IMR-90 (cell line): ENCODE results near the gene CCDC185. TPM values are rescaled to one million over a fixed set of nuclear protein-coding genes. Genes with fewer than 3 reads are reported as not detected.

Experiments used
- ATAC-seq: fragments of 200-7000 bp; cut with Tn5 transposase; 2 replicates; pipeline ENCODE4 v1.9.1; 2020; ENCODE audit warnings: low read depth, mild to moderate bottlenecking, moderate library complexity
- BruUV-seq: library from RNA; stranded (reverse); fragments of 400-500 nt; replicated peaks from 2 replicates; lab custom pipeline; 2021; lab: Mats Ljungman, UMichigan
- CTCF ChIA-PET: fragments of 300-600 bp; formaldehyde crosslinking; extraction: SDS; loops from one replicate; lab custom pipeline; 2021; ENCODE audit warnings: antibody characterized with exemption; lab: Yijun Ruan, JAX
- POLR2A ChIA-PET: fragments of 300-600 bp; sonication (Branson Sonifier 250); formaldehyde crosslinking; loops from one replicate; lab custom pipeline; 2022; ENCODE audit warnings: antibody characterized with exemption; ENCODE audit not compliant: unreplicated experiment; lab: Charles Lee
- DNase-seq: peaks from one replicate; pipeline ENCODE4 v3.0.0; 2013
- H2AFZ ChIP-seq: replicated peaks from 2 replicates; pipeline ENCODE3; 2013; ENCODE audit warnings: low read length, mild to moderate bottlenecking; ENCODE audit not compliant: poor library complexity
- H2AK5ac ChIP-seq: 2 replicates; pipeline ENCODE4 v1.6.1; 2013; ENCODE audit warnings: low read depth, low read length, inconsistent platforms
- H2AK9ac ChIP-seq: replicated peaks from 2 replicates; pipeline ENCODE3; 2013; ENCODE audit warnings: mild to moderate bottlenecking, low read depth, low read length, moderate library complexity; ENCODE audit not compliant: poor library complexity
- H2BK120ac ChIP-seq: 2 replicates; pipeline ENCODE4 v1.6.1; 2013; ENCODE audit warnings: low read depth, low read length, inconsistent platforms
- H2BK15ac ChIP-seq: 3 replicates; pipeline ENCODE4 v1.6.1; 2013; ENCODE audit warnings: low read depth, low read length, inconsistent platforms
- H2BK20ac ChIP-seq: 2 replicates; pipeline ENCODE4 v1.6.1; 2013; ENCODE audit warnings: low read depth, mild to moderate bottlenecking, inconsistent platforms, low read length, moderate library complexity
- H2BK5ac ChIP-seq: 2 replicates; pipeline ENCODE4 v1.6.1; 2013; ENCODE audit warnings: mild to moderate bottlenecking, low read depth, low read length, inconsistent platforms; ENCODE audit not compliant: poor library complexity, severe bottlenecking
- H3K14ac ChIP-seq: replicated peaks from 2 replicates; pipeline ENCODE4 v1.6.1; 2013; ENCODE audit warnings: low read depth, low read length, inconsistent platforms
- H3K18ac ChIP-seq: 2 replicates; pipeline ENCODE4 v1.6.1; 2013; ENCODE audit warnings: low read depth, low read length, control low read depth
- H3K23ac ChIP-seq: 2 replicates; pipeline ENCODE4 v1.6.1; 2013; ENCODE audit warnings: low read depth, low read length, inconsistent platforms
- H3K27ac ChIP-seq: 2 replicates; pipeline ENCODE4 v1.5.1; 2013; ENCODE audit warnings: mild to moderate bottlenecking, control low read depth, low read length; ENCODE audit not compliant: insufficient read depth
- H3K27me3 ChIP-seq: 2 replicates; pipeline ENCODE4 v1.6.1; 2013; ENCODE audit warnings: low read length; ENCODE audit not compliant: control insufficient read depth, insufficient read depth
- H3K36me3 ChIP-seq: 2 replicates; pipeline ENCODE4 v1.6.1; 2013; ENCODE audit warnings: low read length, mixed read lengths; ENCODE audit not compliant: control insufficient read depth, insufficient read depth
- H3K4ac ChIP-seq: 2 replicates; pipeline ENCODE4 v1.6.1; 2013; ENCODE audit warnings: low read depth, low read length, inconsistent platforms
- H3K4me1 ChIP-seq: 2 replicates; pipeline ENCODE4 v1.6.1; 2013; ENCODE audit warnings: low read length, mixed read lengths; ENCODE audit not compliant: control insufficient read depth, insufficient read depth
- H3K4me2 ChIP-seq: 2 replicates; pipeline ENCODE4 v1.6.1; 2013; ENCODE audit warnings: low read depth, mild to moderate bottlenecking, control low read depth, low read length, moderate library complexity
- H3K4me3 ChIP-seq: 2 replicates; pipeline ENCODE4 v1.5.1; 2013; ENCODE audit warnings: low read depth, mild to moderate bottlenecking, control low read depth, low read length, moderate library complexity; ENCODE audit not compliant: insufficient read depth
- H3K56ac ChIP-seq: 2 replicates; pipeline ENCODE4 v1.6.1; 2013; ENCODE audit warnings: low read length, inconsistent platforms; ENCODE audit not compliant: insufficient read depth; ENCODE audit errors: extremely low read depth
- H3K79me1 ChIP-seq, 2 experiments: 2 replicates each; pipeline ENCODE4 v1.6.1; 2013; ENCODE audit warnings: low read length in 2 of 2, inconsistent platforms in 1 of 2, low read depth in 1 of 2
- H3K9ac ChIP-seq: 2 replicates; pipeline ENCODE4 v1.6.1; 2013; ENCODE audit warnings: low read depth, low read length, control low read depth
- H3K9me1 ChIP-seq: 2 replicates; pipeline ENCODE4 v1.6.1; 2013; ENCODE audit warnings: low read length, inconsistent platforms; ENCODE audit not compliant: insufficient read depth
- H3K9me3 ChIP-seq: 2 replicates; pipeline ENCODE4 v1.6.1; 2013; ENCODE audit warnings: low read length; ENCODE audit not compliant: control insufficient read depth, insufficient read depth
- H4K20me1 ChIP-seq: 2 replicates; pipeline ENCODE4 v1.6.1; 2013; ENCODE audit warnings: low read length, inconsistent platforms; ENCODE audit not compliant: insufficient read depth
- H4K5ac ChIP-seq: 2 replicates; pipeline ENCODE4 v1.6.1; 2013; ENCODE audit warnings: mild to moderate bottlenecking, low read depth, low read length, control low read depth
- H4K8ac ChIP-seq, 2 experiments: 2 replicates each; pipeline ENCODE4 v1.6.1; 2013; ENCODE audit warnings: low read depth in 2 of 2, low read length in 2 of 2, control low read depth in 1 of 2, inconsistent platforms in 1 of 2
- H4K91ac ChIP-seq: 2 replicates; pipeline ENCODE4 v1.6.1; 2013; ENCODE audit warnings: low read depth, low read length, inconsistent platforms; ENCODE audit not compliant: insufficient read depth
- CEBPB ChIP-seq: IDR thresholded peaks from 2 replicates; pipeline ENCODE4 v1.6.1; 2012; ENCODE audit warnings: low read depth, low read length, improper control_type of control experiment
- CHD1 ChIP-seq: IDR thresholded peaks from 2 replicates; pipeline ENCODE4 v1.6.1; 2012; ENCODE audit warnings: low read depth, low read length, improper control_type of control experiment
- ELK1 ChIP-seq: fragments of 150-350 bp; IDR thresholded peaks from 2 replicates; pipeline ENCODE4 v1.6.1; 2016; ENCODE audit warnings: low read depth, mild to moderate bottlenecking, low read length, moderate library complexity, borderline replicate concordance
- RAD21 ChIP-seq: IDR thresholded peaks from 2 replicates; pipeline ENCODE4 v1.6.1; 2012; ENCODE audit warnings: low read length, improper control_type of control experiment
- RCOR1 ChIP-seq: IDR thresholded peaks from 2 replicates; pipeline ENCODE4 v1.6.1; 2012; ENCODE audit warnings: mild to moderate bottlenecking, low read length, improper control_type of control experiment; ENCODE audit not compliant: insufficient replicate concordance
- RFX5 ChIP-seq: IDR thresholded peaks from 2 replicates; pipeline ENCODE4 v1.8.0; 2012; ENCODE audit warnings: low read depth, mild to moderate bottlenecking, low read length, moderate library complexity
- USF2 ChIP-seq: fragments of 150-350 bp; IDR thresholded peaks from 2 replicates; pipeline ENCODE4 v1.6.1; 2017; ENCODE audit warnings: mild to moderate bottlenecking, antibody characterized with exemption, low read length, low read depth
- WGBS, 2 experiments: methylation state at CpG; one replicate each; pipeline versions ENCODE4 v1.1.5 to v1.1.7; 2013; ENCODE audit warnings: missing lambda C conversion rate in 2 of 2; ENCODE audit not compliant: insufficient read length in 1 of 2; ENCODE audit errors: extremely low coverage in 2 of 2; 5-methylcytosine and 5-hydroxymethylcytosine counted together
- dilution Hi-C: fragments of 300-500 bp; cut with HindIII; formaldehyde crosslinking; loops from one replicate; pipeline ENCODE4 v1.14.3; 2018; ENCODE audit warnings: low sequenced_read_pairs; ENCODE audit not compliant: unreplicated experiment
- in situ Hi-C: fragments of 300-500 bp; cut with MboI; formaldehyde crosslinking; loops from 3 replicates; pipeline ENCODE4 v1.14.3; 2019; ENCODE audit warnings: low sequenced_read_pairs, inconsistent platforms, mixed read lengths
- intact Hi-C: fragments of 100-400 bp; cut with micrococcal nuclease; formaldehyde crosslinking; loops from 2 replicates; pipeline ENCODE4 v1.10.0; 2022
- polyA plus RNA-seq, 3 experiments: library from polyadenylated mRNA; depleted of rRNA; stranded (reverse); fragments of >200 nt; gene quantifications; 2 replicates each; pipeline ENCODE4 v1.2.3, GENCODE V29; 2012; ENCODE audit warnings: low replicate concordance in 1 of 3
- total RNA-seq: library from RNA; depleted of rRNA; stranded (reverse); fragments of >200 nt; gene quantifications from 2 replicates; pipeline ENCODE4 v1.2.3, GENCODE V29; 2012

The CCDC185 gene
- total and polyA plus RNA-seq, 2 of the 4 experiments (the other 2 are of a cell fraction), result not detected

DNA sequence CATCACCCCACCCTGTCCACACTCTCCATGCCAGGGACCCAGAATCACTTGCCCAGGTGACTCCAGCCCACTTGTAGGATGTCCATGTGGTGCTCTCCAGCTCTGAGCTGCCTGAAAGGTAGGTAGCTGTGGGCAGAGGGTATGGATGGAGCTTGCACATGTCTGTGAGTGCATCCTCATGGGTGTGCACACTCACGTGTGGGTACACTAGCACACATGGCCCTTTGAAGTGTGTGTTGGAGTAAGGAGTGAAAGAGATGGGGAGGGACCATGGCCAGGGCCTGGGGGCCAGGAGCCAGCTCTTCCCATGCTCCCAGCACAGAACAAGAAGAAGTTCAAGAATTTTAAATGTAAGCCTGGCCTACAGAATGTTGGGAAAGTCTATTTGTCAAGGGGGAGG lies 50.2 kb downstream of the CCDC185 start:
- H2BK20ac ChIP-seq, result no peak overlapping the region
- H3K56ac ChIP-seq, result no peak overlapping the region
- no peak overlapping the region for H3K23ac ChIP-seq
- H4K5ac ChIP-seq, result no peak overlapping the region
- ChIA-PET CTCF (no interaction called here), POLR2A (no interaction called here)
- no peak overlapping the region for H2BK120ac ChIP-seq
- H4K91ac ChIP-seq, result no peak overlapping the region
- ATAC-seq (no peak), DNase-seq (no peak)
- WGBS, 2 experiments, result no CpG with 5 or more reads among the region's 1 CpG
- H2AFZ ChIP-seq, result no peak overlapping the region
- TF ChIP-seq RFX5 (no peak), ELK1 (no peak), RAD21 (no peak), USF2 (no peak), CEBPB (no peak), RCOR1 (no peak), CHD1 (no peak)
- H3K4me3 ChIP-seq, result no peak overlapping the region
- no peak overlapping the region for H2AK9ac ChIP-seq
- no peaks in the 10 kb centered on the region for H3K9me1 ChIP-seq
- no peak overlapping the region for H3K14ac ChIP-seq
- H3K9me3 ChIP-seq, result no peaks in the 10 kb centered on the region; the same call in 1 of the 2 replicates
- intact Hi-C loops (no loop called here), dilution Hi-C loops (no loop called here), in situ Hi-C loops (no loop called here)
- no peaks in the 10 kb centered on the region for H4K20me1 ChIP-seq
- no peak overlapping the region for H3K18ac ChIP-seq
- no peak overlapping the region for H4K8ac ChIP-seq
- H2BK5ac ChIP-seq, result no peak overlapping the region
- H3K4me1 ChIP-seq, result no peaks in the 10 kb centered on the region
- no peak overlapping the region for H2AK5ac ChIP-seq
- no peaks in the 10 kb centered on the region for H3K36me3 ChIP-seq
- no peak overlapping the region for H3K4ac ChIP-seq
- no peak overlapping the region for H3K9ac ChIP-seq
- H3K4me2 ChIP-seq, result no peak overlapping the region
- H3K27ac ChIP-seq, result no peak overlapping the region
- no peak overlapping the region for H2BK15ac ChIP-seq
- H3K79me1 ChIP-seq, result no peaks in the 10 kb centered on the region
- H3K27me3 ChIP-seq, result peaks cover 6% of the 10 kb centered on the region
- BruUV-seq, result no TSS peak
